Hematopoietic multipotent progenitor cell treated with erythropoietin and hydrocortisone succinate and interleukin-3 and kit ligand, for 8 days (in vitro differentiated cells): ENCODE measurements around the gene PTPRM.
"Not testable (repeated sequence)": the region's sequence is repeated elsewhere in the genome, so short reads cannot be mapped to it uniquely, and the experiment has no call there.

Source experiments
- DNase-seq: peaks from one replicate; pipeline ENCODE4 v3.0.0-alpha.2; 2015

Gene PTPRM

DNA sequence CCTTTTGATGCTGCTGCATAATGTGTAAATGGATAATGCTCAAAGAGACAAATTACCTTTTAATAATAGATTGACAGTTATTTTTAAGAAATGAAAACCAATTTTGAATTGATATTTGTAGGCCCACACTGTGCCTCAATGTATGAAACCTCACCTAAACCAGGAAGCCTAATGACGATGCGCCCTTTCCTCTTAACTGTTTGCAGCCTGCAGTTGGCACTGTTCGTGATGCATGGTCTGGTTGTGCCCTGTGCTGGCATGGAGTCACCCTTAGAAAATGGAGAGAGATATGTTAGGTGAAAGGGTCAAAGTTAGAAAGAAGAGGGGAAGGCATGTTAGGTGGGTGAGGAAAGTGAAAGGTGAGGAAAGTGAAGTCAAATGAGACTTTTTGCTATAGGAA lies 390.2 kb downstream of the PTPRM start:
- DNase-seq = no peak

GRCh38 chr18:7958081-7958896 lies 391.2 kb downstream of the PTPRM start:
- no peak for DNase-seq

GRCh38 chr18:7958897-7959146 lies 391.7 kb downstream of the PTPRM start:
- DNase-seq = no peak

DNA sequence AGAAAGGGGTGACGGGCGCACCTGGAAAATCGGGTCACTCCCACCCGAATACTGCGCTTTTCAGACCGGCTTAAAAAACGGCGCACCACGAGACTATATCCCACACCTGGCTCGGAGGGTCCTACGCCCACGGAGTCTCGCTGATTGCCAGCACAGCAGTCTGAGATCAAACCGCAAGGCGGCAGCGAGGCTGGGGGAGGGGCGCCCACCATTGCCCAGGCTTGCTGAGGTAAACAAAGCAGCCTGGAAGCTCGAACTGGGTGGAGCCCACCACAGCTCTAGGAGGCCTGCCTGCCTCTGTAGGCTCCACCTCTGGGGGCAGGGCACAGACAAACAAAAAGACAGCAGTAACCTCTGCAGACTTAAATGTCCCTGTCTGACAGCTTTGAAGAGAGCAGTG lies 399.6 kb downstream of the PTPRM start:
- DNase-seq = not testable (repeated sequence)

GRCh38 chr18:7974200-7974874 lies 407.2 kb downstream of the PTPRM start:
- DNase-seq = no peak

- no peak for DNase-seq
Observed at GRCh38 chr18:7977897-7978296, 410.8 kb downstream of the PTPRM start.

DNA sequence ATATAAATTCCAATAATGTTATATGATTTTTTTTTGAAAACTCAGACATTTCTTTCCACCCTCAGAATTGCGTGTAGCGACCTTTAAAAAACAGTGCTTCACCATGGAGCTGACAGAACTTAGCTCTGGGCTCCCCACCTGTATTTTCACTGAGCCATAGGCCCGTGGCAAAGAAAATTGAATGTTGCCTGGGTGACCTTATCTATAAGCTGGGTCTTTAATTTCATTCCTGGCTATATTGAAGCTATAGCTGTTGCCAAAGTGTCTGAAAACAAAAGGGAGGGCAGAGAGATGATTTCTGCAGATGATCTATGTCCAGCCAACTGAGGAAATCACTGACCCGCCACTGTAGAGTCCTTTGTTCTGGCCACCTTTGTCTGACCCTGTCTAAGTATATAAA lies 411.7 kb downstream of the PTPRM start:
- no peak for DNase-seq

DNA sequence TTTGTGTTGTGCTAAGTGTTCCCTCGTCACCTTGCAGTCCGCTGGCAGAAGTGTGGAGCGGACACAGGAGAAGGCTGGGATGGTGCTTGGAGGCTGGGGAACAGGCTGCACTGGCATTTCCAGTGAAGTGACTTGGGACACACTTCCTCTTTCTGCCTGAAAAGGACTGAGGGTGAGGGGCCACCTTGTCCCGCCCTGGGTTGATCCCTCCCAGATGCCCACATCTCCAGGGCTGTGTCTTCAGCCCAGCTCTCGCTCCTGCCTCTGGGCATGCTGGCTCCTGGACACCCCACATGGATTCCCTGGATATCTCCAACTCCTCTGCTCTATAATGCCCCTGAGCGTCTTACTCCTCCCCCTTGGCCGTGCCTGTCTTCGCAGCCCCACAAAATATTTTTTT lies 412.6 kb downstream of the PTPRM start:
- DNase-seq = no peak

DNA sequence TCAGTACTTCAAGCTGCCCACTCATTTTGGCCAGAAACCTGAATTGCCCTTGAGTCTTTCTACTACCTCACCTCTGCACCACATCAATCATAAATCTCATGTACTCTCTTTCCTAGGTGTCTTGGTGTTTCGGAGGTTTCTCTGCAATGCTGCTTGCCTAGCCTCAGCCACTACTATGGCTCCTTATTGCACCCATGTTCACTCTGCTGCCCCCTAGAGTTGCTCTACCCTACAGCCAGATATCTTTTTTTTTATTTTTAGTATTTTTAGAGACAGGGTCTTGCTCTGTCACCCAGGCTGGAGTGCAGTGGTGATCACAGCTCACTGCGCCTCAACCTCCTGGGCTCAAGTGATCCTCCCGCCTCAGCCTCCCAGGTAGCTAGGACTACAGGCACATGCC lies 413.0 kb downstream of the PTPRM start:
- DNase-seq = no peak

DNA sequence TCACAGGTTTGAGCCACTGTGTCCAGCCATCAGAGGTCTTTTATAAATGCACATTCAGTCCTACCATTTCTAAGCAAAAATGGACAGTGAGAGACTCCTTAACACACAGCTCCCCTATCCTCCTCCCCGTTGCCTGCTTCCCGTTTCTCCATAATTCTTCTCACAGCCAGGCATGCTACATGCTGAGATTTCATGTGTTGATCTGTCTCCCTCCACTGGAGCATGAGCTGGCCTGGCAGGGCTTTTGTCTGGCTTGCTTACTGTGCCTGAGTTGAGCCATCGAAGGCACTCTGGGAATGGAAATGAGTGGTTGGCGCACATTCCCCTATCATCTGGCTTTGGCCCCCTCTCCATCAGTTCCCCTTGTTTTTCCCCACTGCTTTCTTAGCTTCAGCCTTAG lies 413.5 kb downstream of the PTPRM start:
- no peak for DNase-seq

- DNase-seq = no peak
Observed at GRCh38 chr18:7982216-7982615, 415.1 kb downstream of the PTPRM start.

- DNase-seq = no peak
Observed at GRCh38 chr18:7987284-7987976, 420.3 kb downstream of the PTPRM start.

DNA sequence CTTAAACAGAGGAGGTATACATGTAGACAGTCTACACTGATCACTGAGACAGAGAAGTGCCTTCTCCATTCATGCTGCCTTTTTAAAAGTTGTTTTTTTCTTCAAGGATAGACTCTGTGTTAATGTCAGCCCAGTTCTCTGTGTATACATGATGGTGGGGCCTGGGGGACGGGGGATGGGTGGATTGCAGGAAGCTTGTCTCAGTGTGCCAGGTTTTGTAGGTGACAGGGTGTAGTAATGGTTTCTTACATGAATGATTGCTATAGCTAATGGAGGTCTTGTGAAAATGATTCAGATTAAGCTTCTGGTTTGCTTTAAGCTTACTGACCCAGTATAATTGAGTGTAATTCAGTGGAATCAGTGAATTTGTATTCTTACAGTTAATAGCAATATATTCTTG lies 423.6 kb downstream of the PTPRM start:
- no peak for DNase-seq

GRCh38 chr18:8001711-8002301 lies 434.7 kb downstream of the PTPRM start:
- no peak for DNase-seq

- DNase-seq = no peak
Observed at GRCh38 chr18:8003878-8004675, 437.0 kb downstream of the PTPRM start.

DNA sequence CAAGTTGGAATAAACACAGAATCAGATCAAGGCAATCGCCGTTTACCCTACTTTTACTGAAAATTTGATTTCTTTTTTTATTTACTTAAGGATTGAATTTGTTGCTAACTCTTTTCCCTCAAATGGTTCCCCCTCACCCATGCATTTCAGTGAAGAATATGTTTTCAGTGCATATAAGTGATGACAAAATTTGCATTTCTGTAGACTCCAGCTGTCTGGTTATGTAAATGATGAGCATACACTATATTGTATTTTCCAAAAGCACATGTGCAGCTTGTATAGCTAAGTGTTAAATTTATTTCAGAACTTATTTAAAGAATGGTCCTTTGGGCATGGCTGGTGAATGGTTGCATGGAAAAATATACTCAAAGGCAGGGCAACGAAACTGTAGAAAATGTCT lies 437.7 kb downstream of the PTPRM start:
- no peak for DNase-seq

- no peak for DNase-seq
Observed at GRCh38 chr18:8005870-8006569, 438.9 kb downstream of the PTPRM start.

GRCh38 chr18:8006979-8007378 lies 439.9 kb downstream of the PTPRM start:
- no peak for DNase-seq

DNA sequence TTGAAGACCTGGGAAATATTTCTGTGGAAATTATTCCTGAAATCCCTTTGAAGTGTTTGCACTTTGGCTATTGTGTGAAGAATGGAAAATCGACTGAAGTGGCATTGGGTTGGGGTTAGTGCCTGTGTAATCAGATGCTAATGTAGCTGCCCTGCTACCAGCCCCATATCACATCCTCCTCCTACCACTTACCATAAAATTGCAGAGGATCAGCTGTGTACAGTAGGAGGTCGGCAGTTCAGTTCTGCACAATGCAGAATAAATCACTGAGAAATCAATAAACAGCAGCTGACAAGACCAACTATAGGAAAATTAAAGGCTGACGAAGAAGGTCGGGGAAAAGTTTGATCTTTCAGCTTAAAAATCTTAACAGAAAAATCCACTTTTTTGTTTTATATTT lies 440.9 kb downstream of the PTPRM start:
- no peak for DNase-seq

DNA sequence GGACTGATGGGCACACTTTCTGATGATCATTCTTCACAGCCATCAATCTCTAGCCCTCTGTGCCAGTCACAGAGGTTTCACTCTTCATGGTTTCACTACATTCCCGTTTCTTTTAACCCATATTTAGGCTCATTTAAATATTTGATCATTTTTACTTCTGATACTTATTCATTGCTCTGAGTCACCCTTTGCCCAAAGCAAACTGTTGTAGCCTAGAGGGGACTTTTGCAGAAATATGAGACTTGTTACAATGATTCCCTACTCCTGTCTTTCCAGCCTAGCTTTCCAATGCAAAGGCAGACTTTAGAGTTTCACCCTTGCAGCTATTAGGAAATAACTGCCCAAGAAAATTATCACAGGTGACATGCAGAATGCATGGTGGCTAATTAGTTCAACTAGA lies 444.2 kb downstream of the PTPRM start:
- no peak for DNase-seq

GRCh38 chr18:8011906-8012305 lies 444.8 kb downstream of the PTPRM start:
- DNase-seq = no peak

DNA sequence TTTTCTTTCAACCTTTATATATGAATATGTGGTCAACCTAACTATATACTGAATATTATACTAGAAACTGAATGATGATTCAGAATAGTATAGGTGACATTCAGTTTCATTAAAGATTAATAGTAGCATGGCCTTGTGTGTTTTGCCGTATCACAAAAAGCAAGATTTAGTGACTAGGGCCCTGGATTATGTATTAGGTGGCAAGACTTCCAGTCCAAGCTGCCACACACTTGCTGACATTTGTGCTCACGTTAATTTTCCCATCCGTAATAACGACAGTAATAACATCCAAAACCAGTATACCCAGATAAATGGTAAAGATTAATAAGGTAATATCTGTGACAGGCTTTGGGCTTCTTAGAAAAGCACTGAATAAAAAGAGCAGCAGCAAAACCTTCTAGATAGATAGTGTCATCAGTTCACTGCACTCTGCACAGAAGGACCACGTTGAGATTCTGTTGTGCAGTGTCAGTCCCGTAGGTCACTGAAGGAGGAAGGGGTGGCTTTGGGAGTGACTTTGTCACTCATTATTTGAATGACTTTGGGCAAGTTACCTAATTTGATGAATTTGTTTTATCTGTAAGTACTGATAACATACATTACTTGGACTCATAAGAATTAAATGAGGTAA lies 451.7 kb downstream of the PTPRM start:
- no peak for DNase-seq
